ENCODE results near the gene POR.

POR gene

DNA sequence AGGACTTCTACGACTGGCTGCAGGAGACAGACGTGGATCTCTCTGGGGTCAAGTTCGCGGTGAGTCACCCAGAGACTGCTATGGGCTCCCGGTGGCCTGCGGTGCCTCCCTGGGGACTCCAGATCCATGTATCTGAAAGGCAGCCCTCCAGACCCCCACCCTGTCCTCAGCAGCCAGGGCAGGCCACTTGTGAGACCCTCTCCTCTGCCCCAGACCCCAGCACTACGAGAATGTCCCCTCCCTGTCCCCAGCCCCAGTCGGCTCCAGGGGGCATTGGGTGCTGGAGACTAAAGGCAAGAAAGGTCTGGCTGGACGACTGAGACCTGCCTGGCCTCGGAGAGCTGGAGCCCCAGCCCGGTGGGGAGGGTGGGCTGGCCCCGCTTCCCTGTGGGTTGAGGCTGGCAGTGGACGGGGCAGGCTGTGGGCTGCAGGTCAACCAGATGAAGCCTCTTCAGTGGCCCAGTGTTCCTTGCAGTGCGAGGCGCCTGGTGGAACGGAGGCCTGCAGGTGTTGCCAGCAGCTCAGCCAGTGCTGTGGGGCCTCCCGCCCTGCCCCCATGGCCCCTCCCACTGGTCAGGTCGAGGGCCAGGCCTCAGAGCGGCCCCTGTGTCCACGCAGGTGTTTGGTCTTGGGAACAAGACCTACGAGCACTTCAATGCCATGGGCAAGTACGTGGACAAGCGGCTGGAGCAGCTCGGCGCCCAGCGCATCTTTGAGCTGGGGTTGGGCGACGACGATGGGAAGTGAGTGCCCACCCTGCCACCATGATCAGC is 65.7 kb downstream of the POR start:
- no peak for DNase-seq

DNA sequence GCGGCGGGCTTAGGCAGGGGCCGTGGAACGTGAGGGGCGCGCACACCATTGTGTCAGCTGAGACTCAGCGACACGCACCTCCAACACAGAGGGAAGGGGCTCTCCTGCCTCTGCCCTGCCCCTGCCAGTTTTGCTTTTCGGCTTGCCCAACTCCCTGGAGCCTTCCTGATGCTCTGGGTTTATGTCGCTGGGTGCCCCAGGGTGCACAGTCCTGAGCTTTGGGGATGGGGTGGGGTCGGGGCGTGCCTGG is 66.2 kb downstream of the POR start:
- DNase-seq: no peak

DNA sequence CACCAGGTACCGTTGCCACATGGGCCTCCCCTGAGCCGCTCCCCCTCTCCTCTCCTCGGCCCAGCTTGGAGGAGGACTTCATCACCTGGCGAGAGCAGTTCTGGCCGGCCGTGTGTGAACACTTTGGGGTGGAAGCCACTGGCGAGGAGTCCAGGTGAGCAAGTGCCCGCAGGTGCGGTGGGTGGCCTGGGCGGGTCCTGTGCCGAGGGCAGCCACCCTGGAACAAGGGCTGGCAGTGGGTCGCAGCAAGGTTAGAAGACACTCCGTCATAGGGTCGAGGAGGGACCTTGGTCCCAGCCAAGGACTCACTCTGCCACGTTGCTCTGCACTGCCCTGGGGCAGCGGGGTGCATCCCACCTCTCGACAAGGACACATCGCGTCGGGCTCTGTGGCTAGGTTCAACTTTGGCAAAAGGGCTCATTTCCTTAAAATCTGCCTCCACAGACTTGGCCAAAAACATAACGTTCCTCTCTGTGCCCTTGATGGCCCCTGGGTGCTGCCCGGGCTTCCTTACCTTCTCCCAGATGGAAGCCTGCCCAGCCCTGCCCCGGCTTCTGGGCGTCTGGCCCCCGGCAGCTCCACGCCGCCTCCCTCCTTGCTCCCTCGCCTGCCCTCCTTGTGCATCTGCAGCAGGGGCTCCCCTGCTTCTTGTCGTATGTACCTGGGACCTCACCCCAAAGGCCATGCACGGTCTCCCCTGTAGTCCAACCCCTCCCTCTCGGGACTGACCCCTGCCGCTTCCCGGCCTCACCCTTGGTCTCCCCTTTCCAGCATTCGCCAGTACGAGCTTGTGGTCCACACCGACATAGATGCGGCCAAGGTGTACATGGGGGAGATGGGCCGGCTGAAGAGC is 66.7 kb downstream of the POR start:
- no peak for DNase-seq

DNA sequence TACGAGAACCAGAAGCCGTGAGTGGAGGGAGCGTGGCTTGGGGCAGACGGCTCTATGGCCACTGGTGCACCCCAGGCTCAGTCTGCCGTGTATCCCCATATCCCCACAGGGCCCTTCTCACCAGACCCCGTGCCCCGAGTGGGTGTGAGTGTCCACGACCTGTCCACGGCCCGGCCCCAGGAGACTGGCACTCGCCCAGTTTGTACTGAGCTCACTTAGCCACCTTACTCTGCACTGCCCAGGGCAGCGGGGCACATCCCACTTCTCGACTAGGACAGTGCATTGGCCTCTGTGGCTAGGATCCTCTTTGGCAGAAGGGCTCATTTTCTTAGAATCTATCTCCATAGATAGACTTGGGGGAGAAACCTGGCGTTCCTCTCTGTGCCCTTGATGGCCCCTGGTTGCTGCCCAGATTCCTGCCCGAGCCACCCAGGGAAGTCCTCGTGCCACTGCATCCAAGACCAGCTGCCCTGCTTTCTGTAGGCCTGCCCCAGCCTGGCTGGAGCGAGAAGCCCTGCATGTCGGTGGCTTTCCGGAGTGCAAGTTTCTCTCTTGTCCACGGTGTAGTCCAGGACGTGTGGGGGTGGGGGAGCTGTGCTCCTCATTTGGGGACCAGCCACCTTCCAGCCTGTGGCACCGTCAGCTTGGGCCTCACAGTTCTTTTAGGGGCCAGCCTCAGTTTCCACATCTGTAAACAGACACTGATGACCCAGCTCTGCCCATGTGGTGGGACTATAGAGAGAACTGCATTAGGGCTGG is 67.5 kb downstream of the POR start:
- DNase-seq: no peak

DNA sequence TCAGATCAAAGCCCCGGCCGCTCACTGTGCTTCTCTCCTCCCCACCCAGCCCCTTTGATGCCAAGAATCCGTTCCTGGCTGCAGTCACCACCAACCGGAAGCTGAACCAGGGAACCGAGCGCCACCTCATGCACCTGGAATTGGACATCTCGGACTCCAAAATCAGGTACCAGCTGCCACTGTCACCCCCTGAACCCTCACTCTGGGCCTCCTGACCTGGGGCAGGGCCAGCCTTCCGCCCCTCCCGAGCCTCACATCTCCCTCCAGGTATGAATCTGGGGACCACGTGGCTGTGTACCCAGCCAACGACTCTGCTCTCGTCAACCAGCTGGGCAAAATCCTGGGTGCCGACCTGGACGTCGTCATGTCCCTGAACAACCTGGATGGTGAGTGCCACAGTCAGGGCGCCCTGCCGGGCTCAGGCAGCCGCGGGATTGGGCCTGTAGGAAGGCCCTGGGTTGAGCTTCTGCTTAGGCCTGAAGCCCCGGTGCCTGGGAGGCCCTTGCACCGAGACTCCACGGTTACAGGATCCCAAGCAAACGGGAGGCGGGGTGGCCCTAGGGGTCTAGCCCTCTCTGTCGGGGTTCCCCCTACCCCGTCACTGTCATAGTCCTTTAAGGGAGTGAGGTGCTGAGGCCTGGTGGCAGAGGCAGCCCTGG is 68.6 kb downstream of the POR start:
- DNase-seq: no peak

DNA sequence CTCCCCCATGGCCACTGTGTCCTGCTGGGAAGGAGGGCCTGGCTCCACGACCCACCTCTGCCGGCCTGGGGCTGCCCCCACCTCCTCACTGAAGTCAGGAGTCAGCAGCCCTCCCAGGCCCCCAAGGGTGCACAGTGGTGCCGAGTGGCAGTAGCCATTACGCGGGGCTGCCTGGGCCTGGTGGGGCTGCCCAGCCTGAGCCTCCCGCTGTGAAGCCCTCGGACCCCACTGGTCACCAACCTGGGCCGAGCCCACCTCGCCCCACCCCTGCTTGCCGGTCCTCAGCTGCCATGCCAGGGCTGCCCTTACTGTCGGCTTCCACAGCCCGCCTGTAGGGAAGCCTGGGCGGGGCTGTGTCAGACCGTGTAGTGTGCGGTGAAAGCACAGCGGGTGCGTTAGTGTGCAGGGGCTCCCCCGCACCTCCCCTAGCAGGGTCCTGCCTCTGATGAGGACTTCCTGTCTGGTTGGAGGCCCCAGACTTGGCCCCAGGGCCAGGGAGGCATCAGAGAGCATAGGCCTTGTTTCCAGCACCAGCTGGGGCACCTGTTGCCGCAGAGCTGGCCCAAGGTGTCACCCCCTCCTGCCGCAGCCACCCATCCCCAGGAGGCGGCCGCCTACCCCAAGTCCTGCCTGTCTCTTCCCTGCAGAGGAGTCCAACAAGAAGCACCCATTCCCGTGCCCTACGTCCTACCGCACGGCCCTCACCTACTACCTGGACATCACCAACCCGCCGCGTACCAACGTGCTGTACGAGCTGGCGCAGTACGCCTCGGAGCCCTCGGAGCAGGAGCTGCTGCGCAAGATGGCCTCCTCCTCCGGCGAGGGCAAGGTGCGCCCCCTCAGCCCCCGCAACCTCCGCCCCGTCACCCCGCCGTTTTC is 69.4 kb downstream of the POR start:
- no peak for DNase-seq

DNA sequence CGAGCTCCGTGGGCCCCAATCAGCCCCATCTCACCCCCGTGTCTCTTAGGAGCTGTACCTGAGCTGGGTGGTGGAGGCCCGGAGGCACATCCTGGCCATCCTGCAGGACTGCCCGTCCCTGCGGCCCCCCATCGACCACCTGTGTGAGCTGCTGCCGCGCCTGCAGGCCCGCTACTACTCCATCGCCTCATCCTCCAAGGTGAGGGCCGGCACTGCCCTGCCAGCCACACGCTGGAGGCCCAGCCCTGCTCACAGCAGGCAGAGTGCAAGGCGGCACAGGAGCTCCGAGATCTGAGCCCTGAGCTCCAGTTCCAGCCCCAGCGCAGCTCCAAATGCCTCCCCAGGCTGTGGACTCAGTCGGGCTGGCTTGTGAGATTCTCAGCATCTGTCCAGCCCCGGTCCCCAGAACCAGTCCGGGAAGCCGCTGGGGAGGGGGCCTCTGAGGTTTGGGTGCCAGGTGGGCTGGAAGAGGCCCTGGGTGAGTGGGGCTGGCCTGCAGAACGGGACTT is 70.1 kb downstream of the POR start:
- DNase-seq: no peak

DNA sequence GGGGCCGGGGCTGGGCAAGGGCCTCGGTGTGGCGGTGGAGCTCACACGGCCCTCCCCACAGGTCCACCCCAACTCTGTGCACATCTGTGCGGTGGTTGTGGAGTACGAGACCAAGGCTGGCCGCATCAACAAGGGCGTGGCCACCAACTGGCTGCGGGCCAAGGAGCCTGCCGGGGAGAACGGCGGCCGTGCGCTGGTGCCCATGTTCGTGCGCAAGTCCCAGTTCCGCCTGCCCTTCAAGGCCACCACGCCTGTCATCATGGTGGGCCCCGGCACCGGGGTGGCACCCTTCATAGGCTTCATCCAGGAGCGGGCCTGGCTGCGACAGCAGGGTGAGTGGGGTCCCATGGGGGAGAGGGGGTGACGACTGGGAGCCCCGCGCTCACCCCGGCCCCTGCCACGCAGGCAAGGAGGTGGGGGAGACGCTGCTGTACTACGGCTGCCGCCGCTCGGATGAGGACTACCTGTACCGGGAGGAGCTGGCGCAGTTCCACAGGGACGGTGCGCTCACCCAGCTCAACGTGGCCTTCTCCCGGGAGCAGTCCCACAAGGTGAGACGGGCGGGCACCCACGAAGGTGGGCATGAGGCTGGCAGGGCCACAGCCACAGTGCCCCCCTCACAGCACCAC is 70.7 kb downstream of the POR start:
- DNase-seq: no peak

DNA sequence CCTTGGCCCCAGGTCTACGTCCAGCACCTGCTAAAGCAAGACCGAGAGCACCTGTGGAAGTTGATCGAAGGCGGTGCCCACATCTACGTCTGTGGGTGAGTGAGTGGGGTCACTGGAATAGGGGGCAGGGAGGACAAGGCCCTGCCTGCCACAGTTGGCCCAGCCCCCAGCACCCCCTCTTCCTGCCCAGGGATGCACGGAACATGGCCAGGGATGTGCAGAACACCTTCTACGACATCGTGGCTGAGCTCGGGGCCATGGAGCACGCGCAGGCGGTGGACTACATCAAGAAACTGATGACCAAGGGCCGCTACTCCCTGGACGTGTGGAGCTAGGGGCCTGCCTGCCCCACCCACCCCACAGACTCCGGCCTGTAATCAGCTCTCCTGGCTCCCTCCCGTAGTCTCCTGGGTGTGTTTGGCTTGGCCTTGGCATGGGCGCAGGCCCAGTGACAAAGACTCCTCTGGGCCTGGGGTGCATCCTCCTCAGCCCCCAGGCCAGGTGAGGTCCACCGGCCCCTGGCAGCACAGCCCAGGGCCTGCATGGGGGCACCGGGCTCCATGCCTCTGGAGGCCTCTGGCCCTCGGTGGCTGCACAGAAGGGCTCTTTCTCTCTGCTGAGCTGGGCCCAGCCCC is 71.3 kb downstream of the POR start:
- DNase-seq: no peak

DNA sequence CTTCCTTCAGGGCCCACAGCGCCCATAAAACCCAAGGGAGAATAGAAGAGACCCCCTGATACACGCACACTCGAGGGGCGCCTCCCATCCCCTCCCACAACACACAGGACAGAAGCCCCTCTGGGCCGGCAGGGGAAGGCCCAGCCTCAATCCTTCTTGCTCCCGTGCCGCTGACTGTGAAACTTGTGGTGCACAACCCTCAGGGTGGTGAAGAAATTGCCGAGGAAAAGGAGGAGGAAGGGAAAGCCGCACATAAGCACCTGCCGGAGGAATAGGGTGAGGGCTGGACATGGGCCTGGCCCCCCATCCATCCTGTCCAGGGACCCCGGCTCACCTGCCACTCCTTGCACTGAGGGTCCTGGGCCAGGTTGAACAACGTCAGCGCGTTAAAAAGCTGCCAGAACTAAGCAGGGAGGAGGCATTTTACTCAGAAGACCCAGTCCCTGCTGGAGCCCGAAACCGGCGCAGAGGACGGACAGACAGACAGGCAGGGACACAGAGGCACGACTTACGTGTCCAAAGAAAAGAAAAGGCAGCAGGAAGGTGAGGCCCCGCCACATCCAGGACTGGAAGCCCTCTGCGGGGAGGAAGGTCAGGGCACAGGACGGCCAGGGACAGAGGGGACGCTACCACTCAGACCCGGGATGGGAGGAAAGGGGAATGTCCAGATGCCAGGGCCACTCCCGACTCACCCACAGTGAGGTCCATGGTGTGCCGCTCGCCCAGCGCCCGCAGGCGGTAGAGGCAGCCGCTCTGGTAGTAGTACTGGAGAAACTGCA is 72.3 kb downstream of the POR start:
- no peak for DNase-seq

DNA sequence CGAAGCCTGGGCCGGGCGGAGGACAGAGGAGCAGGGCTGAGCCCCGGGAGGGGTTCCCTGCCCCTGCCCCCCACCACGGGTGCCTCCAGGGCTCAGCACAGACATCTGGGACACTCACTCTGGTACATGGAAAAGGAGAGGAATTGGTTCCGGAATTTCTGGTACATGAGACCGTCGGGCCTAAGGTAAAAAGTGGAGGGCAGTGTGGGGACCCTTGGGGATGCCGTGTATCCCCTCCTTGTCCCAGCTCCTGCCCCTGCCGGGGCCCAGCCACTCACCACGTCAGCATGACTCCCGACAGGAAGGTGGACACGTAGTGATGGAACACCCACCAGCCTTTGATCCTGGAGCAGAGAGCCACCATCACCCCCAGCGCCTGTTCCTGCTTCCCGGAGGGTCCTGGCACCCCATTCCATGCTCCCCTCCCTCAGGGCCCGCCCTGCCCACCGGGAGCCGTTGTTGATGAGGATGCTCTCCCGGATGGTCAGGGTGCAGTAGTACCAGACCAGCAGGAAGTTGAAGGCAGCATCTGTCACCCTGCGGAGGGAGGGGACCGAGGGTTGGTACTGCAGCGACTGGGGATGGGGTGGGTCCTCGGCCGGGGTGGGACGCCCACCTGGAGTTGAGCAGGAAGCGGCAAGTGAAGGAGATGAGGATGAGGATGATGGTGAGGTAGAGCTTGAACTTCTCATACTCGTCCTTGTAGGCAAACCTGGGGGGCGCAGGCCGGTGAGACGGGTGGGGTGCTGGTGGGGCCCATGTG is 73.0 kb downstream of the POR start:
- no peak for DNase-seq

DNA sequence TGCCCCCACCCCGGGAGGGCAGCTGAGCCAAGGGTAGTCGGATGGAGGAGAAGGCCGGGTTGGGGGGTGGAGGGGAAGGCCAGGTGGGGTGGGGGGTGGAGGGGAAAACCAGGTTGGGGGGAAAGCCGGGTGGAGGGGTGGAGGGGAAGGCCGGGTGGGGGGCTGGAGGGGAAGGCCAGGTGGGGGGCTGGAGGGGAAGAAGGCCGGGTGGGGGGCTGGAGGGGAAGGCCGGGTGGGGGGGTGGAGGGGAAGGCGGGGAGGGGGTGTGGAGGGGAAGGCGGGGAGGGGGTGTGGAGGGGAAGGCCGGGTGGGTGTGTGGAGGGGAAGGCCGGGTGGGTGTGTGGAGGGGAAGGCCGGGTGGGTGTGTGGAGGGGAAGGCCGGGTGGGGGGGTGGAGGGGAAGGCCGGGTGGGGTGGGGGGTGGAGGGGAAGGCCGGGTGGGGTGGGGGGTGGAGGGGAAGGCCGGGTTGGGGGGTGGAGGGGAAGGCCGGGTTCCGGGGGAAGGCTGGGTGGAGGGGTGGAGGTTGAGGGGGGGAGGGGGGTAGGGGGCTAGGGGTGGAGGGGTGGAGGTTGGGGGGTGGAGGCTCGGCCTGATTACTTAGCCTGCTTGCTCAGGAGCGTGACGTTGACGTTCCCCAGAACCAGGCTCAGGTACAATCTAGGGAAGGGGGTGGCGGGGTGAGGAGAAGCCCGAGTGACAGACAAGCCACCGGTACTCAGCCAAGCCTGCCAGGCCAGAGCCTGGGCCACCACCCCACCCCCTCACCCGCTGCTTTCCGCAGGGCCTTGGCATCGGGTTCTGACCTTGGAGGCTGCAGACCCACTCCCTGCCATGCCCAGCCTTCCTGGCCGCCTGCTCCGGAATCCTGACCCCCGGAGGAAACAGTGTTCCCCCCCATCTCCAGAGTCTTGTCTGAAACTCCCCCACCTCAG is 73.9 kb downstream of the POR start:
- DNase-seq: no peak

DNA sequence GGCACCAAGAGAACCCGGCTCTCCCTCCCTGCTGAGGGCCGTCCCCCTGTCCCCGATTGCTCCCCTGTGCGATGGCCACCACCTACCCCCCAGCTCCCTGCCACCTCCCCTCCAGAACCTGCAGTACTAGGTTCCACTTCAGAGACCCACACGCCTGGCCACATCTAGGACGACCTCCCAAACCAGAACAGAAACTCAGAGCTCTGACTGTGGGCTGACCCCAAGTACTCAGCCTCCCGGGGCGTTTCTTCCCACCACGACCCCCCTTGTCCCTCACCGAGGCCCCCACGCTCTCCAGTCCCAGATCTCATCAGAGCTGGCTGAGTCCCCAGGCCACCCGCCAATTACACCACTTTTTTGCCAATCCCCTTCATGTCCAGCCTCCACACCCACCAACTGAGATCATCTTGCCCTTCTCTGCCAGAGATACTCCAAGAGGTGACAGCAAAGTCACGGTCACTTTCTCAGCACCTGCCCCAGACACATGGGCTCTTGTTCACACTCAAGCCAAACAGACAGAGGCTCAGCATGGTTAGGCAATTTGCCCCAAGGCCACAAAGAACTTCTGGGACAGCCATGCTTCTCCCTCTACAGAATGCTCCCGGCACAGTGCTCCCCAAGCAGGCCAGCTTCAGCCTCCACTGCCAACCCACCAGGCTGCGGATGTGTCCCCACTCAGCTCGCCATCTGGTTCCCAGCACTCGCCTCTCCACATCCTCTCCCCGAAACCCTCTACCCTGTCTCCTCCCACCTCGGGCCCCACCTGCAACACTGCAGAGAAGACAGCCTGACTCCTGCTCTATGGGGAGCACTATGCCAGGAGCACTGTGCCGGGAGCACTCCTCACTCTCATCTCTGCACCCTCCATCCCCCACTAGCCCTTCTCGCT is 74.8 kb downstream of the POR start:
- DNase-seq: no peak

DNA sequence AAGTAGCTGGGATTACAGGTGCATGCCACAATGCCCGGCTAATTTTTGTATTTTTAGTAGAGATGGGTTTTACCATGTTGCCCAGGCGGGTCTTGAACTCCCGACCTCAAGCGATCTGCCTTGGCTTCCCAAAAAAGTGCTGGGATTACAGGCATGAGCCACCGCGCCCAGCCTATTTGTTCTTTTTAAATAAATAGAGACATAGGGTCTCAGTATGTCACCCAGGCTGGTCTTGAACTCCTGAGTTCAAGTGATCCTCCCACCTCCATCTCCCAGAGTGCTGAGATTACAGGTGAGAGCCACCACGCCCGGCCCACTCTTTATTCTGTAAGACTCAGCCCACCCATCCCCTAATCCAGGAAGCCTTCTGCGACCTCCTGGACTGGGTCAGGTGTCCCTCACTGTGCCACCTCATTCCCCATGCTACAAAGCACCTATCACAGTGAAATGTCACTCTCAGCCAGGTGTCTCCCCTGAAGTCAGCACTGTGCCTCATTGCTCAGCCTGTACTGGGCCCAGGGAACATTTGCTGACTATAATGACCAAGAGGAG is 76.7 kb downstream of the POR start:
- no peak for DNase-seq

DNA sequence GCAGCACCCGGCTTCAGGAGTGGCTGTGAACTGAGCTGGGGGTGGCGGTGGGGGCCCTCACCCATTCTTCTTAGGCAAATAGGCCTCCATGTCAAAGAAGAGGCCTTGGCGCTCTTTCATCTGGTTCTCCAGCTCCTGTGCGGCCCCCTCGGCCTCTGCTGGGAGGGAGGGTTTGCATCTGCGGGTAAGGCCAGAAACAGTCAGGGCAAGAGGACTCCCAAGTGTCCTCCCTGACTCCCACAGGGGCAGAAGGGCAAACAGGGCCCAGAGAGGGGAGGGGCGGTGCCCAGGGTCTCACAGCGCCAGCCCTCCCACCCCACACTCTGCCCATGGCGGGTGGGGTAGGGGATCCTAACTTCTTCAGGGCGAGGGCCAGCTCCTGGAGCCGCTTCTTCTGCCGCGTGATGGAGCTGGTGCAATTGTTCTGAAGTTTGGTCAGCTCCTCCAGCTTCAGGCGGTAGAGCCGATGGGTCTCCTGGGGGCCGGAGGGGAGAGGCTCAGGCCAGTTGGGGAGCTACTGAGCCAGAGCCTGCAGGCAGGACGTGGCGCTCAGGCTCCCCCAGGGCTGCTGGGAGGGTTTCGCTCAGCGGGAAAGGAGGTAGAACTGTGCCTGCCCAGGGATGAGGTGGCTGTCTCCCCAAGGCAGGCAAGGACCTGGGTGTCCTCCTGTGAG is 77.3 kb downstream of the POR start:
- DNase-seq: no peak

DNA sequence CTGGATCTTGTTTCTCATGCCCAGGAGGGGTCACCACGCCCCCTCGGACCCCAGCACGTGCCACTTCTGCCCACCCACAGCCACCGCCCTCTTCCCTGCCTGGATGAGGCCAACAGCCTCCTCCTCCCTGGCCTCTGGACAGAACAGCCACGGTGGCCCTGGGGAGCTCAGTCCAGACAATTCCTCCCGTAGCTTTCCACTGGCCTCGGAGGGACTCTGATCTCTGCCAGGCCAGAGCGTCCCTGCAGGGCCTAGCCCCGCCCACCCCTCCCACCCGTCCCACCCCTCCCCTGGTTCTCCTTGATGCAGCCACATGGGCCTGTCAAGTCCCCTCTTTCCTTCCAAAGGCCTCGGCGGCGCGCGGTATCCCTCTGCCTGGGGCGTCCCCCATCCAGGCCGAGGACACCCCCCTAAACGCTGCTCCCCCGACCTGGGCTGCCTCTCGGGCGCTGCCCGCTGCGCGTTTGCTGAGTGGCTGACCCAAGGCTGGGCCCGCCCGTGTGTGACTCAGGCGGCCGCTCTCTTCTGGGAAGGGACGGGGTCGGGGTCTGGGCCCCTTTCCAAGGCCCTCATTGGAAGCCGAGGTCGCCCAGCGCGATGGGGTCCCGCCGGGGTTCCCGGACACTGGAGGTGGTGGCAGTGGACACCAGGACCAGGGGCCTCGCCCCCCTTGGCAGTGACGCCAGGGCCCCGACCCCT is 78.9 kb downstream of the POR start:
- peak; percentile 44 for DNase-seq

Measured in NCI-H226 (cell line).